ENCODE results near the gene PPP1R37.

PPP1R37 gene

DNA sequence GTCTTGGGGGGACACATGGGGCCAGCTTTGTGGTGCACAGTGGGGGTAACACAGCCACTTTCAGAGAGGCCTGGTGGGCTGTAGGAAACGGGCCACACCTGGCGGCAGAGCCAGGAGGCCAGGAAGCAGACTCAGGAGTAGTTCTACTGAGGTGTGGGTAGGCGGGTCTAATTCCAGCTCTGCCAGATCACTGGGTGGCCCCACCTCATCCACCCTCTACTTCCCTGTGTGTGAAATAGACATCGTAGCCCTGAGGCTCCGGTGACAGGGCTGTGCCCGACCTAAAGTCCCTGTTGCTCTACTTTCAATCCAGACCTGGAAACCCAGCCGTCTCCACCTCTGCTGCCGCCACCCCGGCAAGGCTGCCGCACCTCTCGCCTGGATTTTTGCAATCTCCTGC, 63.8 kb downstream of the PPP1R37 start:
- Histone ChIP-seq H3K9me2 (ENCODE audit: low read depth, low read length) (no peaks in the 10 kb centered on the region), H3K79me2 (ENCODE audit: insufficient read depth, low read length) (no peaks in the 10 kb centered on the region), H3K4me3 (ENCODE audit: low read depth, low read length, poor library complexity, severe bottlenecking) (no peak overlapping the region), H3K9ac (ENCODE audit: low read length) (no peak overlapping the region), H3K27ac (ENCODE audit: low read depth, low read length, poor library complexity, severe bottlenecking) (no peak overlapping the region), H3K4me1 (ENCODE audit: insufficient read depth, low read length, severe bottlenecking) (no peaks in the 10 kb centered on the region), H4K20me1 (ENCODE audit: insufficient read depth, low read length) (no peaks in the 10 kb centered on the region), H3K27me3 (ENCODE audit: insufficient read depth, low read length) (peaks cover 15% of the 10 kb centered on the region), H3K36me3 (ENCODE audit: insufficient read depth, low read length) (no peaks in the 10 kb centered on the region), H3F3A (ENCODE audit: insufficient read depth, low read length) (no peaks in the 10 kb centered on the region), H3K9me3 (ENCODE audit: low read length) (no peaks in the 10 kb centered on the region), H2AFZ (ENCODE audit: low read length) (no peak overlapping the region), H3K4me2 (ENCODE audit: low read length) (no peak overlapping the region)
- TF ChIP-seq EZH2 (IDR thresholded peaks at IDR 0.05; ENCODE audit: borderline replicate concordance, low read length) = no peak
- TF ChIP-seq, protein P1, sequence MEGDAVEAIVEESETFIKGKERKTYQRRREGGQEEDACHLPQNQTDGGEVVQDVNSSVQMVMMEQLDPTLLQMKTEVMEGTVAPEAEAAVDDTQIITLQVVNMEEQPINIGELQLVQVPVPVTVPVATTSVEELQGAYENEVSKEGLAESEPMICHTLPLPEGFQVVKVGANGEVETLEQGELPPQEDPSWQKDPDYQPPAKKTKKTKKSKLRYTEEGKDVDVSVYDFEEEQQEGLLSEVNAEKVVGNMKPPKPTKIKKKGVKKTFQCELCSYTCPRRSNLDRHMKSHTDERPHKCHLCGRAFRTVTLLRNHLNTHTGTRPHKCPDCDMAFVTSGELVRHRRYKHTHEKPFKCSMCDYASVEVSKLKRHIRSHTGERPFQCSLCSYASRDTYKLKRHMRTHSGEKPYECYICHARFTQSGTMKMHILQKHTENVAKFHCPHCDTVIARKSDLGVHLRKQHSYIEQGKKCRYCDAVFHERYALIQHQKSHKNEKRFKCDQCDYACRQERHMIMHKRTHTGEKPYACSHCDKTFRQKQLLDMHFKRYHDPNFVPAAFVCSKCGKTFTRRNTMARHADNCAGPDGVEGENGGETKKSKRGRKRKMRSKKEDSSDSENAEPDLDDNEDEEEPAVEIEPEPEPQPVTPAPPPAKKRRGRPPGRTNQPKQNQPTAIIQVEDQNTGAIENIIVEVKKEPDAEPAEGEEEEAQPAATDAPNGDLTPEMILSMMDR (IDR thresholded peaks at IDR 0.05; ENCODE audit: low read length) = no peak

DNA sequence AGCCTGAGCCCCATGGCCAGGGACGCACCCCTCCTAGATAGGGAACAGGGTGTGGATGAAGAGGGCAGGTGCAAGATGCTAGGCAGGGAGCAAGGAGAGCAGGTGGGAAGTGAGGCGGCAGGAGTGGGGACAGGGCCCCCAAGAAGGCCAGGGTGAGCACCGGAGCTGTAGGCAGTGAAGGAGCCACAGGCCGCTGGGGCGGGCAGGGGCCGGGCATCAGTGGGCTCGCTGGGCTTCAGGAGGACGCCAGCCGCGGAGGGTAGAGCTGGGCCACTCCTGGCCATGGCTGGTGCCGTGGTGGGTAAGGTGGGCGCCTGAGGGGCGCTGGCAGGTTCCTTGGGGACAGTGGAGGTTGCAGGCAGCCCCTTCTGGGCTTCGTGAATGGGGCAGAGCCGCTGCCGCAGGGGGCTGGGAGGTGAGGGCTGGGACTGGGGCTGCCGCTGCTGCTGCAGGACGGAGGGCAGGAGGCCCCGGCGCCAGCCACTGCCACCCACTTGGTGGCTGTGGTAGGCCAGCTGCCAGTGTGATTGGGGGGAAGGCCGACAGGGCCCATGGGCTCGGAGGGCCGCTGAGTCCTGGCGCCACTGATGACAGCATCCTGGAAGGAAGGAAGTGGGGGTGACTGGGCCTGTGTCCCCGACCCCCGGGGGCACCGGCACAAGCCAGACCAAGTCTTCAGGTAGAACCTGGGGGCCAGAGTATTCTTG, 65.7 kb downstream of the PPP1R37 start:
- no peaks in the 10 kb centered on the region for H4K20me1 ChIP-seq (ENCODE audit: insufficient read depth, low read length)
- no peak overlapping the region for H3K27ac ChIP-seq (ENCODE audit: low read depth, low read length, poor library complexity, severe bottlenecking)
- H3K4me3 ChIP-seq (ENCODE audit: low read depth, low read length, poor library complexity, severe bottlenecking) = no peak overlapping the region
- no peaks in the 10 kb centered on the region for H3F3A ChIP-seq (ENCODE audit: insufficient read depth, low read length)
- no peaks in the 10 kb centered on the region for H3K79me2 ChIP-seq (ENCODE audit: insufficient read depth, low read length)
- no peaks in the 10 kb centered on the region for H3K4me1 ChIP-seq (ENCODE audit: insufficient read depth, low read length, severe bottlenecking)
- H3K27me3 ChIP-seq (ENCODE audit: insufficient read depth, low read length) = peaks cover 25% of the 10 kb centered on the region
- no peak overlapping the region for H3K9ac ChIP-seq (ENCODE audit: low read length)
- H3K9me2 ChIP-seq (ENCODE audit: low read depth, low read length) = no peaks in the 10 kb centered on the region
- H2AFZ ChIP-seq (ENCODE audit: low read length) = no peak overlapping the region
- H3K36me3 ChIP-seq (ENCODE audit: insufficient read depth, low read length) = no peaks in the 10 kb centered on the region
- TF ChIP-seq EZH2 (IDR thresholded peaks at IDR 0.05; ENCODE audit: borderline replicate concordance, low read length) = no peak
- TF ChIP-seq, protein P1 (IDR thresholded peaks at IDR 0.05; ENCODE audit: low read length) = no peak
- H3K4me2 ChIP-seq (ENCODE audit: low read length) = no peak overlapping the region
- H3K9me3 ChIP-seq (ENCODE audit: low read length) = no peaks in the 10 kb centered on the region

DNA sequence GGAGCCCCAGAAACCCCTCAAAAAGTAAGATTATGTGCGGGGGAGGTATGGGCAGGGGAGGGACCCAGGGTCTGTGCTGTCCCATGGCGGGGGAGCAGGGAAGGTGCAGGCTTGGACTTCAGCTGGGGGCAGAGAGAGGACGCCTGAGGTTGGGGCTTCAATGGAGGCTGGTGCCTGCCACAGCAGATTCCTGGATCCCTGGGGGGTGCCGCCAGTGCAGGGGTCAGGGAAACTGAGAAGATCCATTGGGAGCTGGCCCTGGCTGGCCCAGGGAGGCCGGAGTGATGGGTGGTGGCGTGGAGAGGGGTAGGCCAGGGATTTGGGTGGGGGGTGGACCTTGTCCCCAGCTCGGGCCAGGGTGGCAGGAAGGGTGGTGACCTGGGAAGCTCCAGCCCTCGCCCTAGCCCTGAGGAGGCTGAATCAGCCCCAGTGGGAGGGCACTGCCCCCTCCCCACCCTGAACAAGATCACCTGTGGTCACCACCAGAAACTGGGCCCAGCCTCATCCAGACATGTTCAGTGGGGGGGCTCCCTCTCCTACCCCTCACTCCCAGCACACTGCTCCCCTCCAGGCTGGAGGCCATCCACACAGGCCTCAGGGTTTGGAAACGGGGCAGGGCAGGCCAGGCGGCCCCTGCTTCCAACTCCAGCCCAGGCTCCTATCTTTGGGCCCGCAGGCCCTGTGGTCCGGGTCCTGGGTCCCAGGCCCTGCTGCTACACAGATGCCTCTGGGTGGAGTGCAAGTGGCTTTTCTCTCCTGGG, 66.4 kb downstream of the PPP1R37 start:
- Histone ChIP-seq H3K36me3 (ENCODE audit: insufficient read depth, low read length) (no peaks in the 10 kb centered on the region), H3K9me3 (ENCODE audit: low read length) (no peaks in the 10 kb centered on the region), H3K9me2 (ENCODE audit: low read depth, low read length) (no peaks in the 10 kb centered on the region), H3K4me2 (ENCODE audit: low read length) (no peak overlapping the region), H3K4me3 (ENCODE audit: low read depth, low read length, poor library complexity, severe bottlenecking) (no peak overlapping the region), H3K79me2 (ENCODE audit: insufficient read depth, low read length) (no peaks in the 10 kb centered on the region), H3F3A (ENCODE audit: insufficient read depth, low read length) (no peaks in the 10 kb centered on the region), H3K4me1 (ENCODE audit: insufficient read depth, low read length, severe bottlenecking) (no peaks in the 10 kb centered on the region), H2AFZ (ENCODE audit: low read length) (no peak overlapping the region), H4K20me1 (ENCODE audit: insufficient read depth, low read length) (no peaks in the 10 kb centered on the region), H3K27me3 (ENCODE audit: insufficient read depth, low read length) (peaks cover 27% of the 10 kb centered on the region), H3K9ac (ENCODE audit: low read length) (no peak overlapping the region), H3K27ac (ENCODE audit: low read depth, low read length, poor library complexity, severe bottlenecking) (no peak overlapping the region)
- TF ChIP-seq, protein P1 (IDR thresholded peaks at IDR 0.05; ENCODE audit: low read length) = no peak
- no peak for TF ChIP-seq EZH2 (IDR thresholded peaks at IDR 0.05; ENCODE audit: borderline replicate concordance, low read length)

Data from OCI-LY1 (cell line).